GM23338 (cell line): ENCODE data around the gene RABL2A. TPM values are rescaled to one million over a fixed set of nuclear protein-coding genes. Genes with fewer than 3 reads are reported as not detected.
"Not testable (repeated sequence)": the region's sequence is repeated elsewhere in the genome, so short reads cannot be mapped to it uniquely, and the experiment has no call there.

ENCODE experiments used
- ATAC-seq: fragments of 200-7000 bp; cut with Tn5 transposase; 3 replicates; pipeline ENCODE4 v1.9.1; 2020
- DNase-seq: peaks from one replicate; pipeline ENCODE4 v3.0.0-alpha.2; 2015; ENCODE audit warnings: low spot score
- H2AFZ ChIP-seq: fragments of 200-600 bp; sonication (generic); 2 replicates; pipeline ENCODE4 v1.8.0; 2016; ENCODE audit warnings: antibody characterized with exemption, mild to moderate bottlenecking, moderate library complexity
- H3F3A ChIP-seq: fragments of 200-600 bp; sonication (generic); replicated peaks from 2 replicates; pipeline ENCODE4 v1.8.0; 2017; ENCODE audit warnings: antibody characterized with exemption, mixed run types, low read depth
- H3K27ac ChIP-seq: fragments of 200-600 bp; sonication (generic); 2 replicates; pipeline ENCODE4 v1.6.1; 2016; ENCODE audit warnings: low read depth
- H3K27me3 ChIP-seq: fragments of 200-600 bp; sonication (generic); 2 replicates; pipeline ENCODE4 v1.8.0; 2016; ENCODE audit warnings: mild to moderate bottlenecking, mixed run types, moderate library complexity; ENCODE audit not compliant: insufficient read depth
- H3K36me3 ChIP-seq: fragments of 200-600 bp; sonication (generic); 2 replicates; pipeline ENCODE4 v1.8.0; 2016; ENCODE audit warnings: mild to moderate bottlenecking; ENCODE audit not compliant: insufficient read depth
- H3K4me1 ChIP-seq: fragments of 200-600 bp; sonication (generic); 2 replicates; pipeline ENCODE4 v1.8.0; 2016; ENCODE audit warnings: mild to moderate bottlenecking, moderate library complexity; ENCODE audit not compliant: insufficient read depth
- H3K4me2 ChIP-seq: fragments of 200-600 bp; sonication (generic); 2 replicates; pipeline ENCODE4 v1.7.1; 2017; ENCODE audit warnings: mixed run types
- H3K4me3 ChIP-seq: fragments of 200-600 bp; sonication (generic); 2 replicates; pipeline ENCODE4 v1.6.1; 2016; ENCODE audit warnings: mixed run types
- H3K79me2 ChIP-seq: fragments of 200-600 bp; sonication (generic); replicated peaks from 2 replicates; pipeline ENCODE4 v1.8.0; 2017; ENCODE audit warnings: mild to moderate bottlenecking; ENCODE audit not compliant: insufficient read depth
- H3K9me2 ChIP-seq: fragments of 200-600 bp; sonication (generic); 2 replicates; pipeline ENCODE4 v1.8.0; 2017; ENCODE audit not compliant: insufficient read depth
- H4K20me1 ChIP-seq: fragments of 200-600 bp; sonication (generic); replicated peaks from 2 replicates; pipeline ENCODE4 v1.8.0; 2017; ENCODE audit warnings: mild to moderate bottlenecking; ENCODE audit not compliant: insufficient read depth
- H3K27ac Mint-ChIP-seq: 2 replicates; pipeline ENCODE4 v1.8.0; 2020; ENCODE audit warnings: inconsistent platforms, mild to moderate bottlenecking, moderate library complexity, mixed read lengths
- H3K27me3 Mint-ChIP-seq: 3 replicates; pipeline ENCODE4 v1.8.0; 2022; ENCODE audit warnings: low read depth, mild to moderate bottlenecking, moderate library complexity, mixed read lengths, inconsistent platforms; ENCODE audit not compliant: insufficient read depth, poor library complexity
- H3K36me3 Mint-ChIP-seq: 3 replicates; pipeline ENCODE4 v1.8.0; 2021; ENCODE audit warnings: low read depth, mild to moderate bottlenecking, inconsistent platforms, moderate library complexity, mixed read lengths
- H3K4me1 Mint-ChIP-seq: 3 replicates; pipeline ENCODE4 v1.8.0; 2020; ENCODE audit warnings: mild to moderate bottlenecking, inconsistent platforms, mixed read lengths
- H3K4me3 Mint-ChIP-seq: 3 replicates; pipeline ENCODE4 v1.8.0; 2021; ENCODE audit warnings: moderate library complexity, mild to moderate bottlenecking, inconsistent platforms, mixed read lengths
- H3K9me3 Mint-ChIP-seq: 3 replicates; pipeline ENCODE4 v1.8.0; 2020; ENCODE audit warnings: moderate library complexity, mild to moderate bottlenecking, inconsistent platforms, mixed read lengths
- CTCF ChIP-seq, 2 experiments: fragments of 200-600 bp in 1 of 2; sonication (generic) in 1 of 2; conservative IDR thresholded peaks; 2 replicates each; pipeline versions ENCODE4 v1.5.1 to v1.6.1; 2016 to 2017; ENCODE audit warnings: antibody characterized with exemption in 2 of 2, low read depth in 2 of 2, mild to moderate bottlenecking in 2 of 2, moderate library complexity in 1 of 2
- polyA plus RNA-seq: library from polyadenylated mRNA; unstranded; fragments of >200 nt; fragmentation: Nextera tagmentation; extraction: Ambion mirVana; gene quantifications from 2 replicates; pipeline ENCODE4 v1.2.1, GENCODE V29; 2016
- total RNA-seq: library from RNA; depleted of rRNA; stranded (reverse); fragments of >200 nt; shearing (Covaris generic); gene quantifications from 2 replicates; pipeline ENCODE4 v1.2.3, GENCODE V29; 2014

Gene RABL2A
- total and polyA plus RNA-seq, 2 experiments from 2014 or later: 3.7 to 4.1 TPM

- not testable (repeated sequence) for H3K36me3 Mint-ChIP-seq, H3K4me1 ChIP-seq, H3K4me3 Mint-ChIP-seq, H2AFZ ChIP-seq, H3K4me3 ChIP-seq, H3F3A ChIP-seq, H3K27ac ChIP-seq, H3K9me3 Mint-ChIP-seq, H3K79me2 ChIP-seq, H4K20me1 ChIP-seq, H3K27me3 ChIP-seq, H3K4me2 ChIP-seq, H3K27ac Mint-ChIP-seq, H3K9me2 ChIP-seq, ATAC-seq, H3K27me3 Mint-ChIP-seq, H3K4me1 Mint-ChIP-seq, H3K36me3 ChIP-seq
- TF ChIP-seq CTCF (conservative IDR thresholded peaks at IDR 0.05; ENCODE audit: low read depth in 2 of 2): peak; percentile 29 to 53
- DNase-seq: peak; percentile 22
Observed at GRCh38 chr2:113597572-113597971, 29.5 kb upstream of the RABL2A start.

GRCh38 chr2:113598180-113598579, 28.9 kb upstream of the RABL2A start:
- not testable (repeated sequence) for H3K4me3 Mint-ChIP-seq, H3K79me2 ChIP-seq, H3K27ac ChIP-seq, H3K9me2 ChIP-seq, H3K4me1 ChIP-seq, H3K27ac Mint-ChIP-seq, ATAC-seq, H3K4me3 ChIP-seq, H3K4me1 Mint-ChIP-seq, H2AFZ ChIP-seq, H3F3A ChIP-seq, DNase-seq, H3K27me3 ChIP-seq, H3K4me2 ChIP-seq, H3K36me3 ChIP-seq, H3K9me3 Mint-ChIP-seq, H4K20me1 ChIP-seq, H3K27me3 Mint-ChIP-seq, H3K36me3 Mint-ChIP-seq

GRCh38 chr2:113598738-113599137, 28.3 kb upstream of the RABL2A start:
- H3K4me2 ChIP-seq, H3K4me3 ChIP-seq, H3K4me1 ChIP-seq, H3K27ac ChIP-seq, H3K79me2 ChIP-seq, H2AFZ ChIP-seq, H3K27me3 Mint-ChIP-seq, ATAC-seq, H3K27ac Mint-ChIP-seq, H3K36me3 ChIP-seq, H3K36me3 Mint-ChIP-seq, H3K4me1 Mint-ChIP-seq, H3K27me3 ChIP-seq, H3K9me2 ChIP-seq, H3F3A ChIP-seq, H3K4me3 Mint-ChIP-seq, DNase-seq, H4K20me1 ChIP-seq: not testable (repeated sequence)
- peaks cover 13% of the 10 kb centered on the region; the same call in 2 of the 3 replicates for H3K9me3 Mint-ChIP-seq

- not testable (repeated sequence) for H3K27ac Mint-ChIP-seq, H3K27me3 ChIP-seq, H3K4me1 Mint-ChIP-seq, H3K9me2 ChIP-seq, H3K4me3 Mint-ChIP-seq, ATAC-seq, H3K4me1 ChIP-seq, H3K4me2 ChIP-seq, H3K36me3 ChIP-seq, H4K20me1 ChIP-seq, H3F3A ChIP-seq, DNase-seq, H2AFZ ChIP-seq, H3K27me3 Mint-ChIP-seq, H3K79me2 ChIP-seq, H3K4me3 ChIP-seq, H3K27ac ChIP-seq
- H3K36me3 Mint-ChIP-seq: peaks cover 10% of the 10 kb centered on the region; the same call in 2 of the 3 replicates
- peaks cover 14% of the 10 kb centered on the region; the same call in 2 of the 3 replicates for H3K9me3 Mint-ChIP-seq
Observed at GRCh38 chr2:113599208-113599607, 27.9 kb upstream of the RABL2A start.
